WTC11 (cell line): ENCODE measurements around the gene LRRIQ1. TPM values are rescaled to one million over a fixed set of nuclear protein-coding genes. Genes with fewer than 3 reads are reported as not detected.

Source experiments
- ATAC-seq: fragments of 200-7000 bp; cut with Tn5 transposase; 2 replicates; pipeline ENCODE4 v1.10.0; 2021; ENCODE audit warnings: mild to moderate bottlenecking, moderate library complexity
- CTCF ChIA-PET: fragments of 300-600 bp; sonication (Branson Sonifier 250); formaldehyde crosslinking; loops from one replicate; lab custom pipeline; 2021; ENCODE audit warnings: antibody characterized with exemption; lab: Charles Lee
- POLR2A ChIA-PET: fragments of 350-600 bp; sonication (Branson Sonifier 250); formaldehyde crosslinking; loops from one replicate; lab custom pipeline; 2021; ENCODE audit warnings: antibody characterized with exemption; lab: Charles Lee
- DNase-seq: peaks from one replicate; pipeline ENCODE4 v3.0.0; 2021; ENCODE audit warnings: low spot score
- H3K27ac Mint-ChIP-seq: 2 replicates; pipeline ENCODE4 v1.8.0; 2021; ENCODE audit warnings: mixed read lengths
- H3K27me3 Mint-ChIP-seq: 2 replicates; pipeline ENCODE4 v1.8.0; 2021; ENCODE audit warnings: low read depth, mild to moderate bottlenecking, moderate library complexity, mixed read lengths
- H3K36me3 Mint-ChIP-seq: 2 replicates; pipeline ENCODE4 v1.8.0; 2021; ENCODE audit warnings: mixed read lengths
- H3K4me1 Mint-ChIP-seq: 2 replicates; pipeline ENCODE4 v1.8.0; 2022; ENCODE audit warnings: mixed read lengths
- H3K4me3 Mint-ChIP-seq: 2 replicates; pipeline ENCODE4 v1.8.0; 2021; ENCODE audit warnings: mild to moderate bottlenecking, moderate library complexity, mixed read lengths
- H3K9me3 Mint-ChIP-seq: 2 replicates; pipeline ENCODE4 v1.8.0; 2021; ENCODE audit warnings: mixed read lengths
- ATF2 ChIP-seq: sonication (generic); formaldehyde crosslinking; IDR thresholded peaks from 2 replicates; pipeline ENCODE4 v1.8.1; 2022; ENCODE audit warnings: low read depth, missing genetic modification reagents, borderline replicate concordance
- ATF3 ChIP-seq: sonication (generic); formaldehyde crosslinking; conservative IDR thresholded peaks from 2 replicates; pipeline ENCODE4 v1.8.1; 2022; ENCODE audit warnings: mild to moderate bottlenecking, missing genetic modification reagents
- ATF6 ChIP-seq: sonication (generic); formaldehyde crosslinking; IDR thresholded peaks from 2 replicates; pipeline ENCODE4 v1.8.1; 2023; ENCODE audit warnings: mild to moderate bottlenecking, missing genetic modification reagents
- CDX4 ChIP-seq: fragments of 250-450 bp; sonication (Bioruptor Pico); IDR thresholded peaks from 2 replicates; pipeline ENCODE4 v1.9.0; 2021; ENCODE audit warnings: moderate library complexity, mild to moderate bottlenecking, inconsistent platforms, borderline replicate concordance
- E2F4 ChIP-seq: sonication (generic); formaldehyde crosslinking; IDR thresholded peaks from 2 replicates; pipeline ENCODE4 v1.8.1; 2022; ENCODE audit warnings: low read depth, mild to moderate bottlenecking, moderate library complexity, missing genetic modification reagents, borderline replicate concordance
- E2F5 ChIP-seq: sonication (generic); formaldehyde crosslinking; IDR thresholded peaks from 2 replicates; pipeline ENCODE4 v1.8.1; 2022; ENCODE audit warnings: mild to moderate bottlenecking, moderate library complexity, missing genetic modification reagents
- ELF4 ChIP-seq: sonication (generic); formaldehyde crosslinking; IDR thresholded peaks from 2 replicates; pipeline ENCODE4 v1.8.1; 2022; ENCODE audit warnings: low read depth, mild to moderate bottlenecking, moderate library complexity, missing genetic modification reagents
- GRHL2 ChIP-seq: fragments of 250-450 bp; sonication (Bioruptor Pico); IDR thresholded peaks from 2 replicates; pipeline ENCODE4 v1.8.0; 2022; ENCODE audit warnings: mild to moderate bottlenecking, moderate library complexity; ENCODE audit not compliant: insufficient replicate concordance, severe bottlenecking
- GTF2I ChIP-seq: fragments of 250-450 bp; sonication (Bioruptor Pico); conservative IDR thresholded peaks from 2 replicates; pipeline ENCODE4 v1.4.0; 2021; ENCODE audit warnings: mild to moderate bottlenecking
- IRF1 ChIP-seq: sonication (generic); formaldehyde crosslinking; IDR thresholded peaks from 2 replicates; pipeline ENCODE4 v1.8.0; 2023; ENCODE audit warnings: missing genetic modification reagents
- IRF2 ChIP-seq: sonication (generic); formaldehyde crosslinking; IDR thresholded peaks from 2 replicates; pipeline ENCODE4 v1.8.0; 2022; ENCODE audit warnings: low read depth, missing genetic modification reagents, borderline replicate concordance
- JAZF1 ChIP-seq: fragments of 250-450 bp; sonication (Bioruptor Pico); IDR thresholded peaks from 2 replicates; pipeline ENCODE4 v1.9.0; 2021; ENCODE audit warnings: moderate library complexity, mild to moderate bottlenecking, inconsistent platforms
- MAX ChIP-seq: sonication (generic); formaldehyde crosslinking; IDR thresholded peaks from 2 replicates; pipeline ENCODE4 v1.8.0; 2022; ENCODE audit warnings: mild to moderate bottlenecking, missing genetic modification reagents
- MXD4 ChIP-seq: fragments of 250-450 bp; sonication (Bioruptor Pico); IDR thresholded peaks from 2 replicates; pipeline ENCODE4 v1.8.0; 2021; ENCODE audit warnings: mild to moderate bottlenecking, moderate library complexity, borderline replicate concordance
- NFE2L1 ChIP-seq: sonication (generic); formaldehyde crosslinking; IDR thresholded peaks from 2 replicates; pipeline ENCODE4 v1.8.1; 2023; ENCODE audit warnings: missing genetic modification reagents
- RORB ChIP-seq: fragments of 250-450 bp; sonication (Bioruptor Pico); IDR thresholded peaks from 2 replicates; pipeline ENCODE4 v1.9.0; 2021; ENCODE audit warnings: mild to moderate bottlenecking
- ZBTB21 ChIP-seq: sonication (generic); formaldehyde crosslinking; IDR thresholded peaks from 2 replicates; pipeline ENCODE4 v1.8.1; 2023; ENCODE audit warnings: mild to moderate bottlenecking, missing genetic modification reagents, borderline replicate concordance
- ZNF121 ChIP-seq: sonication (generic); formaldehyde crosslinking; IDR thresholded peaks from 2 replicates; pipeline ENCODE4 v1.8.0; 2023; ENCODE audit warnings: missing genetic modification reagents
- ZNF232 ChIP-seq: sonication (generic); formaldehyde crosslinking; IDR thresholded peaks from 2 replicates; pipeline ENCODE4 v1.8.0; 2022; ENCODE audit warnings: mild to moderate bottlenecking, missing genetic modification reagents
- ZNF281 ChIP-seq: sonication (generic); formaldehyde crosslinking; IDR thresholded peaks from 2 replicates; pipeline ENCODE4 v1.8.0; 2023; ENCODE audit warnings: mild to moderate bottlenecking, missing genetic modification reagents
- ZNF396 ChIP-seq: fragments of 250-450 bp; sonication (Bioruptor Pico); IDR thresholded peaks from 2 replicates; pipeline ENCODE4 v1.8.0; 2021; ENCODE audit warnings: mild to moderate bottlenecking, moderate library complexity, borderline replicate concordance
- ZNF425 ChIP-seq: fragments of 250-450 bp; sonication (Bioruptor Pico); conservative IDR thresholded peaks from 2 replicates; pipeline ENCODE4 v1.9.0; 2021; ENCODE audit warnings: mild to moderate bottlenecking
- ZNF671 ChIP-seq: fragments of 250-450 bp; sonication (Bioruptor Pico); IDR thresholded peaks from 2 replicates; pipeline ENCODE4 v1.8.0; 2021; ENCODE audit warnings: mild to moderate bottlenecking
- total RNA-seq: library from RNA; stranded (reverse); gene quantifications from 3 replicates; pipeline ENCODE4 v1.2.3, GENCODE V29; 2021

The LRRIQ1 gene
- total RNA-seq, 1 experiment from 2014 or later, result 1.3 TPM

- ATAC-seq (no peak), DNase-seq (no peak)
- no peak for TF ChIP-seq MXD4
- no peak for TF ChIP-seq ATF3 (CRISPR knock-in tag)
- no peak for TF ChIP-seq GTF2I (CRISPR knock-in tag)
- TF ChIP-seq NFE2L1 (CRISPR knock-in tag), result no peak
- TF ChIP-seq CDX4, result no peak
- no peak for TF ChIP-seq ELF4 (CRISPR knock-in tag)
- TF ChIP-seq ZNF232 (CRISPR knock-in tag), result no peak
- no peak for TF ChIP-seq E2F4 (CRISPR knock-in tag)
- TF ChIP-seq ATF2 (CRISPR knock-in tag), result no peak
- TF ChIP-seq MAX (CRISPR knock-in tag), result no peak
- TF ChIP-seq ZNF396, result no peak
- CTCF ChIA-PET, result interaction anchor here (1.7 kb wide), 1 partner anchor 184 kb away, joined by 6 read pairs; no protein-coding TSS in a partner anchor
- H3K27ac Mint-ChIP-seq, result no peak overlapping the region
- no peaks in the 10 kb centered on the region for H3K9me3 Mint-ChIP-seq
- H3K4me3 Mint-ChIP-seq, result no peak overlapping the region
- POLR2A ChIA-PET, result no interaction called here
- no peaks in the 10 kb centered on the region for H3K4me1 Mint-ChIP-seq
- H3K36me3 Mint-ChIP-seq, result no peaks in the 10 kb centered on the region
- peaks cover 3% of the 10 kb centered on the region; the same call in 1 of the 2 replicates for H3K27me3 Mint-ChIP-seq
Observed at GRCh38 chr12:85058339-85058738, 22.2 kb downstream of the LRRIQ1 start.

- CTCF ChIA-PET, result no interaction called here
- ATAC-seq, result no peak
- H3K4me1 Mint-ChIP-seq, result no peaks in the 10 kb centered on the region
- no peaks in the 10 kb centered on the region for H3K36me3 Mint-ChIP-seq
- no peak overlapping the region for H3K27ac Mint-ChIP-seq
- DNase-seq, result no peak
- H3K4me3 Mint-ChIP-seq, result no peak overlapping the region
- H3K27me3 Mint-ChIP-seq, result peaks cover 3% of the 10 kb centered on the region; the same call in 1 of the 2 replicates
- POLR2A ChIA-PET, result no interaction called here
- no peaks in the 10 kb centered on the region for H3K9me3 Mint-ChIP-seq
- TF ChIP-seq RORB (CRISPR knock-in tag) (no peak), MXD4 (no peak), ZNF425 (CRISPR knock-in tag) (no peak), ZBTB21 (CRISPR knock-in tag) (no peak), GRHL2 (no peak), ZNF281 (CRISPR knock-in tag) (no peak), ATF6 (no peak), JAZF1 (no peak), IRF1 (CRISPR knock-in tag) (no peak), IRF2 (CRISPR knock-in tag) (no peak), ZNF121 (no peak), E2F5 (CRISPR knock-in tag) (no peak), ZNF671 (CRISPR knock-in tag) (no peak), ZNF396 (no peak)
Observed at GRCh38 chr12:85059594-85059993, 23.4 kb downstream of the LRRIQ1 start.
